Uterus (tissue), 2 donors: ENCODE results near the gene ADD2.

Source experiments
- POLR2A ChIP-seq, 2 donors: fragments of 450-650 bp; IDR thresholded peaks; one replicate each; pipeline ENCODE4 v1.6.1; 2016; ENCODE audit warnings: antibody characterized with exemption in 2 of 2, mild to moderate bottlenecking in 1 of 2, moderate library complexity in 1 of 2
- TF ChIP-seq, protein P1 (sequence below), 4 experiments: fragments of 200-600 bp in 2 of 4; fragments of 450-650 bp in 2 of 4; sonication (generic) in 2 of 4; IDR thresholded peaks; one replicate each; pipeline ENCODE4 v1.5.1; 2016 to 2019; ENCODE audit warnings: antibody characterized with exemption in 4 of 4, mild to moderate bottlenecking in 2 of 4, moderate library complexity in 1 of 4

DNA sequence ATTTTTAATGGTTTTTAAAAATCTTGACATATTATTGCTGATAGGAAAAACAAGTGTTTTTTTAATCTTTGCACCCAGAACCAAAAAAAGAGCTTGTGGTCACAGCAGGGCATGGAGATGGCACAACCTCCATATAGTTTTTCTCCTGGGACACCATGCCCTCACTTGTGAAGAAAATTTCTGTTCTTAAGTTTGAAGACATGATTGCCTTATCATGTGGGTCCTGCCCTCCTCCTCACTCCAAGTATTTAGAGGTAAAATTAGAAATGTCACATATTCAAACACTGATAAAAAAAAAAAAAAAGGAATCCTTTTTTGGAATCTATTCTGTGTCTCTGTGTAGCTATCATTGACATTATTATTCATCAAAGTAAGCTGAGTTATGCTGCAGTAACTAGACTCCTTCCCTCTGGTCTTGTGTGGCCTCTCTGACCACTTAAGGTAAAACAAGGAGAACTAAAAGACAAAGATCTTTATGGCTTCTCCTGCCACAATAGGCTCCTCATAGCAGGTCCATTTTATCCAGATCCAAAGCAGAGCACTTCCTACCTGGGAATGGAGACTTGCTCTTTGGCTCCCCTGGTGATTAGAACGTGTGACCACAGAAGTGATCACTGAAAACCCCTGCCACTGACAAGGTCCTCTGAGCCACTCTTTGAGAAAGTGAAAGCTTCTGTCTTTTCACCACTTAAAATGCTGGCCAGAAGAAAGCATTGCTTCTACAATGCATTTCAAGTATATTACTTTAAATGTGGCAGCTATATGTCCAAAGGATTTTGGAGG, 19.8 kb downstream of the ADD2 start:
- no peak for TF ChIP-seq POLR2A (IDR thresholded peaks at IDR 0.05)
- TF ChIP-seq, protein P1, sequence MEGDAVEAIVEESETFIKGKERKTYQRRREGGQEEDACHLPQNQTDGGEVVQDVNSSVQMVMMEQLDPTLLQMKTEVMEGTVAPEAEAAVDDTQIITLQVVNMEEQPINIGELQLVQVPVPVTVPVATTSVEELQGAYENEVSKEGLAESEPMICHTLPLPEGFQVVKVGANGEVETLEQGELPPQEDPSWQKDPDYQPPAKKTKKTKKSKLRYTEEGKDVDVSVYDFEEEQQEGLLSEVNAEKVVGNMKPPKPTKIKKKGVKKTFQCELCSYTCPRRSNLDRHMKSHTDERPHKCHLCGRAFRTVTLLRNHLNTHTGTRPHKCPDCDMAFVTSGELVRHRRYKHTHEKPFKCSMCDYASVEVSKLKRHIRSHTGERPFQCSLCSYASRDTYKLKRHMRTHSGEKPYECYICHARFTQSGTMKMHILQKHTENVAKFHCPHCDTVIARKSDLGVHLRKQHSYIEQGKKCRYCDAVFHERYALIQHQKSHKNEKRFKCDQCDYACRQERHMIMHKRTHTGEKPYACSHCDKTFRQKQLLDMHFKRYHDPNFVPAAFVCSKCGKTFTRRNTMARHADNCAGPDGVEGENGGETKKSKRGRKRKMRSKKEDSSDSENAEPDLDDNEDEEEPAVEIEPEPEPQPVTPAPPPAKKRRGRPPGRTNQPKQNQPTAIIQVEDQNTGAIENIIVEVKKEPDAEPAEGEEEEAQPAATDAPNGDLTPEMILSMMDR (IDR thresholded peaks at IDR 0.05), result no peak
